Right cardiac atrium (tissue), 5 donors: Measurements from ENCODE around the gene CRYGB. TPM values are rescaled to one million over a fixed set of nuclear protein-coding genes. Genes with fewer than 3 reads are reported as not detected.
"Not testable (repeated sequence)": the region's sequence is repeated elsewhere in the genome, so short reads cannot be mapped to it uniquely, and the experiment has no call there.

Experiments used
- ATAC-seq, 2 donors: fragments of 200-7000 bp; cut with Tn5 transposase; one replicate each; pipeline versions ENCODE4 v1.8.0 to v1.9.1; 2020; ENCODE audit warnings: moderate library complexity in 2 of 2, mild to moderate bottlenecking in 1 of 2
- DNase-seq, 3 donors: peaks; one replicate each; pipeline ENCODE4 v3.0.0-alpha.2; 2020
- H3K27ac ChIP-seq: one replicate; pipeline ENCODE4 v1.5.1; 2013; ENCODE audit warnings: mild to moderate bottlenecking, low read length, control low read depth, moderate library complexity
- H3K27me3 ChIP-seq: one replicate; pipeline ENCODE4 v1.6.1; 2013; ENCODE audit not compliant: control insufficient read depth, insufficient read depth
- H3K4me1 ChIP-seq: one replicate; pipeline ENCODE4 v1.6.1; 2013; ENCODE audit warnings: low read length; ENCODE audit not compliant: control insufficient read depth, insufficient read depth
- H3K4me3 ChIP-seq: one replicate; pipeline ENCODE4 v1.5.1; 2013; ENCODE audit warnings: low read length, control low read depth
- H3K9me3 ChIP-seq: one replicate; pipeline ENCODE4 v1.6.1; 2013; ENCODE audit warnings: low read length; ENCODE audit not compliant: control insufficient read depth
- WGBS: extraction: QIAGEN DNeasy Blood & Tissue Kit; methylation state at CpG from one replicate; pipeline ENCODE4 v1.1.7; 2013; 5-methylcytosine and 5-hydroxymethylcytosine counted together
- intact Hi-C, 4 donors: fragments of 100-400 bp; cut with DNase I; formaldehyde crosslinking; loops; one replicate each; pipeline versions ENCODE4 v1.11.0 to v1.14.0; 2022 to 2023
- polyA plus RNA-seq: library from polyadenylated mRNA; stranded (reverse); fragments of 200-250 nt; gene quantifications from one replicate; pipeline ENCODE4 v1.2.3, GENCODE V29; 2013
- total RNA-seq, 4 donors: library from RNA; stranded (reverse); fragmentation: NEBNext Ultra II Directional; extraction: Animal tissue kit (Norgen Biotek cat#: 25700); gene quantifications; one replicate each; pipeline ENCODE4 v1.2.1, GENCODE V29; 2021
- donor health status: healthy with polysubstance abuse.
- donor health status: DM: no; HTN: yes; CAD: no.
- donor health status: DM: no; HTN: no; CAD: no.
- donor health status: DM: no; HTN: yes; CAD: no; lungs with severe emphysema.
- donor health status: DM: yes; HTN: yes; CAD: no.

CRYGB gene
- total and polyA plus RNA-seq, 5 donors, result not detected

GRCh38 chr2:208148803-208149202 lies 2.8 kb upstream of the CRYGB start:
- Histone ChIP-seq H3K4me1 (peaks cover 5% of the 10 kb centered on the region), H3K4me3 (no peak overlapping the region), H3K9me3 (no peaks in the 10 kb centered on the region), H3K27ac (no peak overlapping the region), H3K27me3 (no peaks in the 10 kb centered on the region)
- no peak for DNase-seq
- no peak for ATAC-seq
- intact Hi-C loops, result no loop called here
- WGBS, result 69% methylated on average over 2 of the region's 2 CpGs

GRCh38 chr2:208147759-208148158 lies 1.8 kb upstream of the CRYGB start:
- 63% methylated on average over 3 of the region's 3 CpGs for WGBS
- Histone ChIP-seq H3K27me3 (no peaks in the 10 kb centered on the region), H3K27ac (no peak overlapping the region), H3K4me3 (no peak overlapping the region), H3K4me1 (peaks cover 5% of the 10 kb centered on the region), H3K9me3 (no peaks in the 10 kb centered on the region)
- intact Hi-C loops, result no loop called here
- no peak for DNase-seq
- peak in 1 of 2 donors; percentile 50 for ATAC-seq

- H3K9me3 ChIP-seq, result no peaks in the 10 kb centered on the region
- peaks cover 5% of the 10 kb centered on the region for H3K4me1 ChIP-seq
- no peak for ATAC-seq
- no peak overlapping the region for H3K4me3 ChIP-seq
- intact Hi-C loops, result no loop called here
- H3K27ac ChIP-seq, result no peak overlapping the region
- no peaks in the 10 kb centered on the region for H3K27me3 ChIP-seq
- no peak for DNase-seq
Observed at GRCh38 chr2:208147008-208147407, 1.1 kb upstream of the CRYGB start.

- DNase-seq (no peak), ATAC-seq (no peak)
- no peak overlapping the region for H3K27ac ChIP-seq
- peaks cover 5% of the 10 kb centered on the region for H3K4me1 ChIP-seq
- H3K4me3 ChIP-seq, result no peak overlapping the region
- H3K9me3 ChIP-seq, result no peaks in the 10 kb centered on the region
- intact Hi-C loops, result no loop called here
- WGBS, result 58% methylated on average over 12 of the region's 14 CpGs
- H3K27me3 ChIP-seq, result no peaks in the 10 kb centered on the region
Observed at GRCh38 chr2:208142925-208143799, 2.8 kb downstream of the CRYGB start.

- peaks cover 2% of the 10 kb centered on the region for H3K4me1 ChIP-seq
- ATAC-seq, result no peak
Observed at GRCh38 chr2:208142240-208142924, 3.6 kb downstream of the CRYGB start.

GRCh38 chr2:208139447-208139846 lies 6.5 kb downstream of the CRYGB start:
- intact Hi-C loops, result no loop called here
- no peaks in the 10 kb centered on the region for H3K9me3 ChIP-seq
- no peaks in the 10 kb centered on the region for H3K4me1 ChIP-seq
- H3K4me3 ChIP-seq, result no peak overlapping the region
- H3K27ac ChIP-seq, result no peak overlapping the region
- no peak for DNase-seq
- WGBS, result 88% methylated on average over 18 of the region's 18 CpGs
- no peaks in the 10 kb centered on the region for H3K27me3 ChIP-seq
- no peak for ATAC-seq

More at GRCh38 chr2:208142240-208142924, 3.6 kb downstream of the CRYGB start:
- no peak overlapping the region for H3K4me3 ChIP-seq
- intact Hi-C loops, result no loop called here
- no peak overlapping the region for H3K27ac ChIP-seq
- H3K27me3 ChIP-seq, result no peaks in the 10 kb centered on the region
- no peaks in the 10 kb centered on the region for H3K9me3 ChIP-seq
- 41% methylated on average over 8 of the region's 8 CpGs for WGBS
- DNase-seq, result no peak

GRCh38 chr2:208138334-208138733 lies 7.6 kb downstream of the CRYGB start:
- 94% methylated on average over 7 of the region's 7 CpGs for WGBS

GRCh38 chr2:208136716-208137094 lies 9.3 kb downstream of the CRYGB start:
- WGBS, result 87% methylated on average over 2 of the region's 2 CpGs
- Histone ChIP-seq H3K4me1 (no peaks in the 10 kb centered on the region), H3K9me3 (no peaks in the 10 kb centered on the region), H3K27me3 (no peaks in the 10 kb centered on the region), H3K27ac (no peak overlapping the region), H3K4me3 (no peak overlapping the region)
- DNase-seq (no peak), ATAC-seq (no peak)
- intact Hi-C loops, result no loop called here

More at GRCh38 chr2:208138334-208138733, 7.6 kb downstream of the CRYGB start:
- H3K9me3 ChIP-seq, intact Hi-C loops, ATAC-seq, H3K4me1 ChIP-seq, H3K4me3 ChIP-seq, DNase-seq, H3K27me3 ChIP-seq, H3K27ac ChIP-seq: not testable (repeated sequence)

- Histone ChIP-seq H3K4me3 (no peak overlapping the region), H3K9me3 (no peaks in the 10 kb centered on the region), H3K4me1 (no peaks in the 10 kb centered on the region), H3K27ac (no peak overlapping the region), H3K27me3 (no peaks in the 10 kb centered on the region)
- peak; percentile 74 to 90 for ATAC-seq
- DNase-seq, result peak in 1 of 3 donors; percentile 66
- WGBS, result 67% methylated on average over 11 of the region's 11 CpGs
- intact Hi-C loops, result no loop called here
Observed at GRCh38 chr2:208135794-208136715, 9.9 kb downstream of the CRYGB start.

GRCh38 chr2:208134928-208135586 lies 10.9 kb downstream of the CRYGB start:
- ATAC-seq (no peak), DNase-seq (no peak)
- Histone ChIP-seq H3K4me3 (no peak overlapping the region), H3K27me3 (no peaks in the 10 kb centered on the region), H3K27ac (no peak overlapping the region), H3K4me1 (no peaks in the 10 kb centered on the region), H3K9me3 (no peaks in the 10 kb centered on the region)
- intact Hi-C loops, result no loop called here
- 52% methylated on average over 8 of the region's 8 CpGs for WGBS
